GM21390 (cell line): ENCODE data around the gene GSK3A.

Experiments
- ATAC-seq: cut with Tn5 transposase; IDR thresholded peaks from one replicate; pipeline ENCODE4 v1.9.1; 2021; ENCODE audit not compliant: unreplicated experiment

The GSK3A gene

DNA sequence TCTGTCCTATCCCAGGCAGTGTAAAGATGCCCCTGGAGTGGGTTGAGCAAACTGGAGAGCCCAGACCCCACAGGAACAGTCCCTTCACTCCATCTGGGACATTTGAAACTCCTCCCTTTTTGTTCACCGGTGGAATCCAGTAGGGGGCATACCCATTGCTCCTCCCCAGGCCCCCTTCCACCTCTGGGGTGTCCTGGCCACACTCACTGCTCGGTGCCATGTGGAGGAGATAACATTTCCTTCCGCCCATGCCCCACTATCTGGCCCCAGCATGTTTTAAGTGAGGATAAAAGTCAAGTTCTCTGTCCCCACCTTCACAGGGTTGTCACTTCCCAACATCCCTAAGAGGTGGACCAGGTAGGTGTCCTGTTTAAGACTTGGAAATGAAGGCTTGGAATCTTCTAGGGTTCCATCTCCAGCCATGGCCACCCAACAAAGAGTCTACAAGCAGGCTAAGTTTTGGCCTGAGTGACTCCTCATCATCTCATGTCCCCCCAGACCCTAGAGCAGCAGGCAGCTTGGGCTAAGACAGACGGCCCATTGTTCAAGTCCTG, 13.0 kb downstream of the GSK3A start:
- ATAC-seq, result no peak

DNA sequence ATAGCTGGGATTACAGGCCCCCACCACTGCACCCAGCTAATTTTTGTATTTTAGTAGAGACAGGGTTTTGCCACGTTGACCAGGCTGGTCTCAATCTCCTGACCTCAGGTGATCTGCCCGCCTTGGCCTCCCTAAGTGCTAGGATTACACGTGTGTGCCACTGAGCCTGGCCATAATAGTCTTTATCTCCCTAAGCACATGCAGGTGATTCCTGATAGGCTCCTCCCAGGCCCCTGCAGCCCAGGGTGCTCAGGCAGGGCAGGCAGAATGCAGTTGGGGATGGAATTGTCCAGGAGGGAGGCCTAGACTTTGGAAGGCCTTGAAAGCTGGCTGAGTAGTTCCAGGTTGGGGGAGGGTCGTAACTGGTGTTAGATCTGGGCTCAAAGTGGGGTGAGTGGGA, 13.8 kb downstream of the GSK3A start:
- no peak for ATAC-seq

DNA sequence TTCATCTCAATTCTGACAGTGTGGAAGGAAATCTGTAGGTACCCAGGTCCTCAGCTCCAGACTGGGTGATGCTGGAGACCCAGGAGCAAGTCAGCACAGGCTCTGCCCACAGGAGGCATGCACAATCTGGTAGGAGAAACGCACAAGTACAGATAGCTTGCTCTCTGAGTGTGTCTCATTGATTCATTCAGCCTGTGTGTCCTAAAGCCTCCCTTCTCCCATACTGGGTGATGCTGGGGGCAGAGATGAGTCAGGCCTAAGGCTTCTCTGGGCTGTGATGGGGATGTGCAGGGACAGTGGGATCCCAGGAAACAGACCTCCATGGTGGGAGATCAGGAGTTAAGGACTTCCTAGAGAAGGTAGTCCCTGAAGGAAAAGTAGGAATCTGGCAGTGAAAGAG, 15.5 kb downstream of the GSK3A start:
- no peak for ATAC-seq

DNA sequence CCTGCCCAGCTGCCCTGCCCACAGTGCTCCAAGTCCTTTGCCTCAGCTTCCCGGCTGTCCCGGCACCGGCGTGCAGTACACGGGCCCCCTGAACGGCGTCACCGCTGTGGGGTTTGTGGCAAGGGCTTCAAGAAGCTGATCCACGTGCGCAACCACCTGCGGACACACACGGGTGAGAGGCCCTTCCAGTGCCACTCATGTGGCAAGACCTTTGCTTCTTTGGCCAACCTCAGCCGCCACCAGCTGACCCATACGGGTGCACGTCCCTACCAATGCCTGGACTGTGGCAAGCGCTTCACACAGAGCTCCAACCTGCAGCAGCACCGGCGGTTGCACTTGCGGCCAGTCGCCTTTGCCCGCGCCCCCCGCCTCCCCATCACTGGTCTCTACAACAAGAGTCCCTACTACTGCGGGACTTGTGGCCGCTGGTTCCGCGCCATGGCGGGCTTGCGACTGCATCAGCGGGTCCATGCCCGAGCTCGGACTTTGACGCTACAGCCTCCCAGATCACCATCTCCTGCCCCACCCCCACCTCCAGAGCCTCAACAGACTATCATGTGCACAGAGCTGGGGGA, 16.6 kb downstream of the GSK3A start:
- ATAC-seq, result no peak

DNA sequence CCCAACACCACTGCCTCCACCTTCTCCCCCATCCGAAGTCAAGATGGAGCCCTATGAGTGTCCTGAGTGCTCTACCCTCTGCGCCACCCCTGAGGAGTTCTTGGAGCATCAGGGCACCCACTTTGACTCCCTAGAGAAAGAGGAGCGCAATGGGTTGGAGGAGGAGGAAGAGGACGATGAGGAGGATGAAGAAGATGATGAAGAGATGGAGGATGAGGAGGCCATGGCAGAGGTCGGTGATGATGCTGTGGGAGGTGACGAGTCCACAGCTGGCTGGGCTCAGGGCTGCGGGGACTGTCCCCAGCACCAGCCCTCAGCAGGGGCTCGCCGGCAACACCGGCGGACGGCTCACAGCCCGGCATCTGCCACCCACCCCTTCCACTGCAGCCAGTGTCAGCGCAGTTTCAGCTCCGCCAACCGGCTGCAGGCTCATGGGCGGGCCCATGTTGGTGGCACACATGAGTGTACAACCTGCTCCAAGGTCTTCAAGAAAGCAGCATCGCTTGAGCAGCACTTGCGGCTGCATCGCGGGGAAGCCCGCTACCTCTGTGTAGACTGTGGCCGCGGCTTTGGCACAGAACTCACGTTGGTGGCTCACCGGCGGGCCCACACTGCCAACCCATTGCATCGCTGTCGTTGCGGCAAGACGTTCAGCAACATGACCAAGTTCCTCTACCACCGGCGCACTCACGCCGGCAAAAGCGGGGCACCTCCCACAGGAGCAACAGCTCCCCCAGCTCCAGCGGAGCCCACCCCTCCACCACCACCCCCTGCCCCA, 17.3 kb downstream of the GSK3A start:
- ATAC-seq, result no peak

DNA sequence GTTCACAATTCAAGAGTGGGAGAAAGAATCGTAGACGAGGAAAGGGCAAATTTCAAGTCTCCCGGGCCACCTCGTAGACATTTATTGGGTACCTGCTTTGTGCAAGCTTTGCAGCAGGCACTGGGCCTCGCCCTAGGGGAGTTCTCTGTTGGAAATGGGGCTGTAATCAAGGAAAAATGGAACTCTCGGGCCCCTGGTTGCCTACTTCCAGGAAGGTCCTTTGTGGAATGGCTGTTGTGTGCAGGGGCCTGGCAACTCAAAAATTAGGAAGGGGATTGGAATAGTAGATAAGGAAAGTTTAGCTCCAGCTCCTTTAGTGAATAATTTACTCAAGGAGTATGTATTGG, 21.7 kb downstream of the GSK3A start:
- ATAC-seq, result no peak

DNA sequence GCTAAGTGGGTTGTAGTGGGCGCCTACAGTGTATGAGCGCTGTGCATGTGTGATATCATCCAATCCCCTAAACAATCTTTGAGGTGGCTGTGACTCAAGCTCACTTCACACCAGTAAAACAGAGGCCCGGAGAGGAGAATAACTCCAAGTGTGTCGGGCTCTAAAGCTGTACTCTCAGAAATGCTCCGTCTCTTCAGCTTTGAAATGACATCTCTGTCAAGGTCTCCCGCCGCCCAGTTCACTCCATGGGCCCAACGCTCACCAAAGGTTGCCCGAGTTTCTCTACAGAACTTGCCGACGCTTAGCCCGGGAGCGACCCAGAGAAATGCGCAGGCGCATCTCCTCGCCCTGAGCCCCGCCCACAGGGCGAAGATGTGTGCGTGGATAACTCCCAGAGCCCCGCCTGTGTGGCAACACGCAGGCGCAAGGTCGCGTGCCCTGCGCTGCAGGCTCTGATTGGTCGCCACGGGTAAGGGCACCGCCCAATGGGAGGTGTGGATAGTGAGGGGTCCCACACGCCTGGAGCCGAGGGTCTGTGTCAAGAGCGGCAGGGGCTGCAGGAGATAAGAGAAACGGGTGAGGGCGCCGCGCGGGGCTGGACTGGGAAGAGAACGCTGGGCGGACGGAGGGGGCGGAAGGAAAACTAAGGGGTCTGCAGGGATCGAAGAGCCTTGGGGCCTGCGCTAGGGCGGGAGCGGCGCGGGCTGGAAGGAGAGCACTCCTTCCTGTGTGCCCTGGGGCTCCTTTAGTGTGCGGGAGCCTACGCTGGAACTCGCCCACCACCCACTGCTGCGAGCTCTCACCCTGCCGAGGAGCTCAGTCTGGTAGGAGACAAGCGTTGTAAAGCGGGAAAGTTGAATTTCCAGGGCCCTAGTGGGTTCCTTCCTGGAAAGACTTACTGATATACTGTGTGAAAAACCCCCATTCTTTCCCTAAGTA, 22.3 kb downstream of the GSK3A start, which contains the start of gene ZNF526:
ZNF526 (plus strand) TSS at position 501 of the 939 bp plus-strand sequence. CDS start 4,092 bp downstream, outside the sequence.
- peak; percentile 70 for ATAC-seq

DNA sequence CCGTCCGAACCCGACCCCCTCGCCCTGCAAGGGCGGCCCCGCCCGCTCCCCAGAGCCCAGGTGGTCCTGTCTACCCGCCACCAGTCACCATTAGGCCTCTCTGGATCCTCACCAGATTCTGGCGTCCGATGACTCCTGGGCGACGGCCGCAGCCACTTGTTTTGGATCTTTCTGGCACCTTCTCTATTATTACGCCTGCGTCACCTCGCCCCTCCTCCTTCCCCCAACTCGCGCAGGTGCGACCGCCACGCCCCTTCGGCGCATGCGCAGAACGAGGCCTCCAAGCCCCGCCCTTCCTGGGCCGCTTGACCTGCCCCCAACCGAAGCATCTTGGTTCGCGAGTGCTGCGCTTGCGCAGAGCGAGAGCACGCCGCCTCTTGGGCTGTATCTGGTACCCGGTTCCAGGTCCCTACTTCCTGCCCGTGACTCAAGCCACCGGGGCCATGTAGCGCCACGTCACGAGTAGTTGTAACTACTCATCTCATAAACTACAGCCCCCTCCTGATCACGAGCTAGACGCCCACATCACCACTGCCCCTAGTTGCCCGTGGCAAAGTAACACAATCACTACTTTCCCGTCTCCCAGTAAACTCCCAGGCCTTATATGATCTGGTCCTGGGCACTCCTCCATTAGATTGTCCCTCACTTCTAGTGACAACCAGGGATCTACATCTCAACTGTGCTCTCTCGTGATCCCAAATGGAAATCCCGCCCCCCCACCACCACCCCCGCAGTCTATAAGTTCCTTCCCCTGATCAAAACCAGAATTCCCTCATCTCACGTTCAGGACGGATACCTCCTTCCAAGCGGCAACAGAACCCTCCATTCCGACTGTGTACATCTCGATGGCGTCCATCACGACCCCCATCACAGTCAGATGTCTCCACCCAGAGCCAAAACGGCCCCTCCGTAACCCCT, 24.6 kb downstream of the GSK3A start, which contains the start of gene DEDD2:
DEDD2 (minus strand) TSS at position 158 of the 918 bp plus-strand sequence. CDS start 670 bp downstream, outside the sequence.
- ATAC-seq, result peak; percentile 54

DNA sequence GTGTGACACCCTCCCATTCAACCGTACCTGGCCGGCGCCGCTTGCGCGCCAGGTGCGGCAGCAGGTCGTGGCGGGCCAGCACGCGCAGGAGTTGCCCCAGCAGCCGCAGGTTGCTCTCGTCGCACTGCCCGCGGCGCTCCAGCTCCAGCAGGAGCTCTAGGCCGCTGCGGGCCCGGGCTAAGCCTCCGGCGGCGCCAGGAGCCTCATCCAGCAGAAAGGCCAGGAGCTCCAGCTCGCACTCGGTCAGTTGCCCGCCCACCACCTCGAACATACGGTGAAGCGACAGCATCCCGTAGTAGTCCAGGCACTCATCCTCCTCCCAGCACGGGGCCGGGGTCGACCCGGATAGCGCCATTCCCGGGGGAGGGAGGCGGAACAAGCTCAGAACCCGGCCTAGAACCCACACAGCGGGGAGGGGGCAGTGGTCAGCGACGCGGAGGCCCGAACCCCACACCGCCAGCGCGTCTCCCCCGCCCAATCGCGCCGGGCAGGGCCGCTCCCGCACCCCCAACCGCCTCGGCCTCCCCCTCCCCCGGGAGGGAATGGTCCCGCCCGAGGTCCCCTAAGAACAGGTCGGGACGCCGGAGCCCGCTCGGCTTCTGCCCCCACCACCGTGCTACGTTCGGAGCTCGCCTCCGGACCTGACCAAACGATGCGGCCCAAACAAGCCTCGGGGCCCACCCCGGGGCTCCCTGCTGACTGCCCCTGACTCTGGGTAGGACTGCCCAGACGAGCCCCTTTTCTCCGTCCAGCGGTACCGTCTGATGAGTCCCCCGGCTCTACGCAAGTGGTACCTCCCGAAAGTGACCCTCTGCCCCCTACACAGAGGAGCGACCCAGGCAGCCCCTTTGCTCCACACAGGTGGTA, 25.5 kb downstream of the GSK3A start:
- no peak for ATAC-seq

DNA sequence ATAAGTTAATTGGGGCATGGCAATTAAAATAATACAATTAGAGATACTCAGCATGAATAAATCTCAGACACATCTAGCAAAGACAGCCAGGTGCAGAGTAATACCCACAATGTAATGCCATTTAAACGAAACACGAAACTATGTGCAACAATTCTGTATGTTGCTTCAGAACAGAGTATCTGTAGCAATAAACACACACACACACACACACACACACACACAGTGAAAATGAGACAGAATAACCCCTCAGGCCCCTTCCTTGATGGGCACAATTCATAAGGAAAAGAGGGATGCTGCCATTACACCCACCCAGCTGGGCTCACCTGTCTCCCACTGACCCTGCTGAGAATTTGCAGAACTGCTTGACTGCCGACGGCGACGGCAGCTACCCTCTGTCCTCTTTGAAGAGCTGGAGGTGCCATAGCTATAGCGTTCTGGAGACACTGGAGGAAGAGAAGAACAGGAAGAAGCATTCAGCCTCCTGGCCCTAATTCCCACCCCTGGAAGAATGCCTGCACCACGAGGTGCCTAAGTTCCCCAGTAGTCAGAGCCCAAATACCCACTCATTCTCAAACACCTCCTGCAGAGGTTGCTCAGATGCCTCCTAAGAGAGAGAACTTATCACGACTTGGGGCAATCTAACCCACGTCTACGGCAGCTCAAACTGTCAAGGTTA, 27.5 kb downstream of the GSK3A start:
- ATAC-seq, result no peak

DNA sequence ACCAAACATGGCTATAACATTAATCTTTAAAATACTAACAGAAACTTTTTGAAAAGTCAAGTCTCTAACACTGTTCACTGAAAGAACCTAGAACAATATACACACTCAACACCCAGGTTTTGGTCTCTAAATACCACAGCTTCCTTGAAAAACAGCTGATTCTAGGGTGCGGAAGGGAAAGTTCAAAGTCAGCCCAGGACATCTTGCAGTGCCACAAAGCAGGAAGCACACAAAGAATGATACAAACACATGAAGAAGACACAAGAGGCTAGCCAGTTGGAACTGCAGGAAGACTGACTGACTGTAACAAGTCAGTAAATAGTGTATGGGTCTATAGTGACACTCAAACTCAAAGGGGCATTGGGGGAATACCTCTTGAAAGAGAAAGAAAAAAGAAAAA, 29.5 kb downstream of the GSK3A start:
- no peak for ATAC-seq

DNA sequence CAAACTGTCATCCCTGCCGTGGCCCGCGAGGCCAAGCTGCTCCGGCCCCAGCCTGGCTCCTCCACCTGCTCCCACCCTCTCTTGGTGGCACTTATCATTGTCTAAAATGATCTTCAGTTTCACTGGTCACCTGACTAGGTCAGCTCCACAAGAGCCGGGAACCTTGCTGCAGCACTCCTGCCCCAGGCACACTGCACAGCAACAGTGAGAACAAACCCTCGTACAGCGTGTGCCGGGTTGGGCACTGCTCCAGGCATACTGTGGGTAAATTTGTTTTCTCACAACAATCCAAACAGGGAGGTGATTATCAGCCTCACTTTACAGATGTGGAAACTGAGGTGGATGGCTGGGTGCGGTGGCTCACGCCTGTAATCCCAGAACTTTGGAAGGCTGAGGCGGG, 33.8 kb downstream of the GSK3A start:
- ATAC-seq, result no peak

DNA sequence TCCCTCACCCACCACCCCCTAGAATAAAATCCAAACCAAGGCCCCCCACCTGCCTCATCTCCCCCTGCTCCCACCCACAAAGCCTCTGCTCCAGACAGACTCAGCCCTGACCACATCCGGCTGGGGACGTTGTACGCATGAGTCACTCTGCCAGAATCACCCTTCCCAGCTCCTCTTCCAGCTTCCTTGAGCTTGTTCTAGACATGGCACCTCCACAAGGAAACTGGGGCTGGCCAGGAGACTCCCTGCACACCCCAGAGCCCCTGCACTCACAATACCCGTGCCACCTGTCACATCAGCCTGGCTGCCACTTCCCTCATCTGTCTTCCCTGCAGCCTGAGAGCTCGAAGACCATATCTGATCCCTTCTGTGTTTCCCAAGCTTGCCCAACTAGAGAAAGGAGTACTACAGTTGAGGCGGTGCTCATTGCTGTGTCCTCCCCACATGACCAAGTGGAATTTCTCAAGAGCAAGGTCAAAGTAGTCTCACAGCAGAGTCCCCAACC, 34.6 kb downstream of the GSK3A start:
- no peak for ATAC-seq

DNA sequence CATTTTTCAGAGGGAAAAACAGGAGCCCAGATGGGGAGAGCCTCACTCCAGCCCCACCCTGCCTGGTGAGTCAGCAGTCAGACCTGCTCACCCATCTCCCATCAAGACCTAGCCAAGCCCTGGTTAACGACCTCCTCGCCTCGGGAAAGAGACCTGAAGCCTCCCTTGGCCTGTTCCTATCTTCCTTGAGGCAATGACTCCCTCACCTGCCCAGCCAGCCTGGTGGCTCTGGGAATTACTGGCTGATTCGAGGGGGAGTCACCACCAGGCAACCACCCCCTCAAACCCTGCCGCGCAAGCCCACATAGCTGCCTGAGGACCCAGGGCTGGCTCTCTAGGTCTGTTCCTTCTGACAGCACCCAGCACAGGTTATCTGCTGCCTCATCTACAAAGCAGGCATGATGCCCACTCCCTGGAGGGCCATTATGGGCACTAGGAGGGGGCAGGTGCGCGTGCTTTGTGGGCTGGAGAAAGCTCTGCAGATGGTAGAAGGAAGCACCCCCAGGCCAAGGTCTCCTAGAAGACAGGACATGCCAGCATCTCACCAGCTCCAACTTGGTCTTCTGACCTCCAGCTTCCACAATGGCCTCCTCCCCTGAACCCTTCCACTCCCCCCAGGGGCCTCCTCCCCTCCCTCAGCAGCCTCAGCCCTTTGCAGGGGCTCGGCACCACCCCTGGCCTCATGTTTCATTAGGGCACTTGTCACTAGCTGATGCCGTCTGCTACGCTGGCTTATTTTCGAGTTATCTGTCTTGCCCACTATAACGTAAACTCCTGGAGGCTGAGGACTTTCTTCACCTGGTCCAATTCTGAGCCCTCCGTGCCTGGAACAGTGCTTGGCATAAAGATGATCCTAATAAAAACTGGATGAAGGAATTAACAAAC, 35.3 kb downstream of the GSK3A start:
- ATAC-seq, result no peak

DNA sequence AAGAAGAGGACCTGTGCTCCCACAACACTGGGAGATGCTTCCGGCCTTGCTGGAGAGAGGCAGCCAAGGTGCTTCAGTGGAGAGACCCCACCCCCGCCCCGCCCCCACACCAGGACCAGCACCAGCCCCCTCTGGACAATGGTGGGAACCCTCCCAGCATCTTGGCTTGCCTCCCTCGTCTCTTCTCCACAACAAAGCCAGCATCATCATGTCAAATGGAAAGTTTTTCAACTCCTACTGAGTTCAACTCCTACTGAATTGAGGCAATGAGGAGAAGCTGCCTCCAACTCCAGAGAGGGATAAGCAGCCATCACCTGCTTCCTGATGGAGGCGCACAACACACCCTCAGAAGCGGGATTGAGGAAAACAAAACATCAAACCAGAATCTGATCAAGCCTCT, 37.7 kb downstream of the GSK3A start:
- no peak for ATAC-seq

DNA sequence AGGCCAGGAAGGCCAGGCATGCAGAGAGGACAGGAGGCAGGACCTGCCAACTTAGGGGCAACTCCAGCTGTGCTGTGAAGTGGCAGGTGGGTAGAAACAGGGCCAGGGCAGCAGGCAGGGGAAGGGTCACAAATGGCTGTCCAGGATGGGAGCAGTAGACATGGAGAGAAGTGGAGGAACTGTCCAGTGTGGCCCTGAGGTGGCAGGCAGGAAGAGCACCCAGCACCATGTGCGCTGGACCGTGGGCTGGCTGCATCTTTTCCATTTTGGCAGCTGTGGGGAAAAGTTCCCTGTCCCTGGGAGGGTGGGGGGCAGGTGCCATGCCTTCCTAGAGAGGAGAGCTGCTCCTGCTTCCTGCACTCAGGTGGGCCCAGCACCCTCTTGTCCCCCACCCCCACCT, 38.7 kb downstream of the GSK3A start:
- ATAC-seq, result no peak

DNA sequence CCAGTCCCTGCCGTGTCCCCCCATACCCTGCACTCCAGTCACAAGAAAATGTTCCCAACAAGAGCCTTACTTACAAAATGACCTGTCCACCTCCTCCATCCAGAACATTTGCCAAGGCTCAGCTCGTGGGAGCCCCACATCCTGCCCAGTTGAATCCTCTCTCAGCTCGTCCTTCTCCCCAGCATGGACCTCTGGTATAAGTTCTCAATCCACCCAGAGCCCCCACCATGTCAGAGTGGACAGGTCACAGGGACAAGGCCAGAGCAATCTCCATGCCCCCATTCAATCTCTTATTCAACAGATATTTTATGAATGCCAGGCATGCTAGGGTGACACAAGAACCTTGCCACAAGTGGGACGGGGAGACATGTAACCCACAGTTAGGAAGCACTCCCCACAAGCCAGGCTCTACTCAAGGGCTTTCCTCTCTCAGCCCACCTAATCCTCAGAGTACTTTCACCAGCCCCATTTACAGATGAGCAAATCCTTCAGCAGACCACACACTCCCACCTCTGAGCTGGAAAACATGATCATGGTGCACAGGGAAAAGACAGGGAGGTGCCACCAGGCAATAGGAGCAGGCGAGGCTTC, 40.0 kb downstream of the GSK3A start:
- ATAC-seq, result no peak
